ENCODE data around the gene C4BPA. TPM values are rescaled to one million over a fixed set of nuclear protein-coding genes. Genes with fewer than 3 reads are reported as not detected.

Gene C4BPA
- total and polyA plus RNA-seq, 9 of the 15 experiments (the other 6 are each of a cell fraction or from before 2014, with no cell fraction given): 0.04 to 0.22 (median 0.11) TPM; not detected in 3

- TF ChIP-seq STAT5A (IDR thresholded peaks at IDR 0.05; ENCODE audit: borderline replicate concordance, low read length) (no peak), THRAP3 (IDR thresholded peaks at IDR 0.05; ENCODE audit: borderline replicate concordance) (no peak), POU5F1 (IDR thresholded peaks at IDR 0.05; ENCODE audit: borderline replicate concordance, low read depth, low read length, partially characterized antibody) (no peak), USF1 (CRISPR knock-in tag; IDR thresholded peaks at IDR 0.05) (no peak), SIN3B (IDR thresholded peaks at IDR 0.05; ENCODE audit: low read depth) (no peak), PML (IDR thresholded peaks at IDR 0.05; ENCODE audit: low read length) (no peak), RAD21 (CRISPR knock-in tag; conservative IDR thresholded peaks at IDR 0.05 in 1 of 2, IDR thresholded peaks at IDR 0.05 in 1 of 2) (peak; percentile 97 to 98), KDM1A (IDR thresholded peaks at IDR 0.05) (peak in 1 of 2 experiments; percentile 46; a peak in 1 of 4 replicates), FOXK2 (conservative IDR thresholded peaks at IDR 0.05 in 1 of 2, IDR thresholded peaks at IDR 0.05 in 1 of 2; ENCODE audit: low read depth in 2 of 2) (peak in 1 of 2 experiments; percentile 48; a peak in 1 of 4 replicates), MAFF (IDR thresholded peaks at IDR 0.05; ENCODE audit: low read length) (no peak), TCF15 (CRISPR knock-in tag; IDR thresholded peaks at IDR 0.05) (no peak), NFATC3 (IDR thresholded peaks at IDR 0.05) (0 out of 2 replicates have a peak, but pooled peaks have one; percentile 66), ZNF232 (CRISPR knock-in tag; IDR thresholded peaks at IDR 0.05) (no peak), TOE1 (IDR thresholded peaks at IDR 0.05; ENCODE audit: borderline replicate concordance) (no peak), TOE1 (CRISPR knock-in tag; IDR thresholded peaks at IDR 0.05; ENCODE audit: borderline replicate concordance, low read depth) (no peak), U2AF1 (optimal IDR thresholded peaks at IDR 0.05; ENCODE audit: low read depth, low read length) (no peak), MAZ (CRISPR knock-in tag; conservative IDR thresholded peaks at IDR 0.05 in 1 of 2, IDR thresholded peaks at IDR 0.05 in 1 of 2) (peak in 1 of 2 experiments; percentile 61; a peak in 1 of 4 replicates), MLLT1 (IDR thresholded peaks at IDR 0.05) (peak in 1 of 2 experiments; percentile 52; a peak in 1 of 4 replicates), CHCHD3 (CRISPR knock-in tag; IDR thresholded peaks at IDR 0.05) (no peak), ZNF740 (CRISPR knock-in tag; IDR thresholded peaks at IDR 0.05) (no peak), ZNF740 (tag; IDR thresholded peaks at IDR 0.05) (no peak), HDAC1 (IDR thresholded peaks at IDR 0.05) (no peak; a peak in 1 of 4 replicates), FOSL1 (tag; conservative IDR thresholded peaks at IDR 0.05) (peak; percentile 24; the same call in 1 of the 2 replicates)
These were observed 26.3 kb upstream of the C4BPA start (continued) for GRCh38 chr1:207077470-207078377.

Data from K562 (cell line).